NCI-H2196 treated with DMSO at 0.1 percent for 48 hours (cell line): ENCODE data around the gene COX19.
"Not testable (repeated sequence)": the region's sequence is repeated elsewhere in the genome, so short reads cannot be mapped to it uniquely, and the experiment has no call there.

Experiments used
- DNase-seq: peaks from one replicate; lab custom pipeline; 2025; ENCODE audit not compliant: unreplicated experiment; lab: John Stamatoyannopoulos, UW

Gene COX19

DNA sequence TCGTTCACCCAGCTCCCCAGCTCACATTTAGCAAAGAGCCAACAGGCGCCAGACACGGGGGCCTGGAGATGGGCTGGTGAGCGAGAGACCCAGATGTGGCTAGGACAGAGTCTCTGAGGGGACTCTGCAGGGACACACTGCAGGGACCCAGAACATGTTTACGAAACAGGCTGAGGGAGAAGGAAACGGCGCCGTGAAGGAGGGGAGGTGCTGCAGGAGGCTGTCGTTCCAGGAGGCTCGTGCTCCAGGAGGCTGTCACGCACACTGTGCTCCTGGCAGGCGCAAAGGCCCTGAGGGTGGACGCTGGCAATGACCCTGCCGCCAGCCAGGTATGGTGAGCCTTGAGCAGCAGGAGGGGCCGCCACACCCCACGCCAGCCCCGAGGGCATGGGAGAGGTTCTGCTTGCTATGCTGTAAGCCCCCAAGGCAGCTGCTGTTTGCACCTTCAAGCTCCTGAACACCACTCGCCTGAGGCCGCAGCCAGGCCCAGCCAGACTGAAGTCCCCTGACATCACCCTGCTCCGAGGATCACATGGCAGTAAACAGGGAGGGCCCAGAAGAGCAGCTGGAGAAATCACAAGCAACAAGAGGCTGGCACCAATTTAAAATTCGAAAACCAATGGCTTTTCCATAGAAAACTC is 48.2 kb downstream of the COX19 start:
- DNase-seq: no peak

DNA sequence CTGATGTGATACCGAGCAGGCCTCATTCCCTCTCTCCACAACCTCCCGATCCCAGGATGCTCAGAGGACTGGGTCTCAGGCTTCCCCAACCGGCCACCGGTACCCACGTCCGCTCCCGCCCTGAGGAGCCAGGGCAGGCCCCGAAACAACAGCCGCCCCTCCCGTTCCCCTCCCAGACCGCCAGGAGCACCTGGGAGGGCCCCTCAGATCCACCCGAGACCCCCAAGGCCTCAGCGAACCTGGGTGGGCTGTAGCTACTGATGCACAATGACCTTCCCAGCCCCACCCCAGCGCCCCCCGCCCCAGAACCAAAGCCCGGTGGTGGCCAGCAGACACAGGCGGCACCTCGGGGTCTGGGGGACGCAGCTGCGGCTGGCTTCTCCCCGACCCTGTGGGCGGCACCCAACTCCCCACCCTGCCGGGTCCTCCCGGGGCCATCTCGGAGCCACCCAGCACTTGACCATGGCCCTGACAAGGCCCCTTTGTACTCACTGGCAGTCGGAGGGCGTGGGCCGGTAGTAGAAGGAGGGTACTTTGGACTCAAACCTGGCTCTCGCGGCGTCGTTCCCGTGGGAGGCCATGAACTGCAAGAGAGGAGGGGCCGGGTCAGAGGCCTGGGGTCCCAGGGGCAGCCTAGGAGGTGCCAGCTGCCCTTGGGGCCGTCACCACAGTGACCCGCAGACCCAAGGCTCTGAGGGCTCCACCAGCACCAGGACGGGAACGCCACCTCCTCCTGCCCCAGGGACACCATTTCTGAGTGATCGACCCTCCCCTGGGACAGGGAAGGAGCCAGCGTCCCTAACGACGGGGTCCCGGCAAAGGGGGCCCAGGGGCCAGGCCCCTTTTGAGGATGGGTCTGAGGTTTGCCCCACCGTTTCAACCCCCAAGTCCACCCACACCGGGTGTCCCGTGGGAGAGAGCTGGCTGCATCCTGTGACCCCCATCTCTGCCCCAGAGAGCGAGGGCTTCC is 49.0 kb downstream of the COX19 start:
- no peak for DNase-seq

DNA sequence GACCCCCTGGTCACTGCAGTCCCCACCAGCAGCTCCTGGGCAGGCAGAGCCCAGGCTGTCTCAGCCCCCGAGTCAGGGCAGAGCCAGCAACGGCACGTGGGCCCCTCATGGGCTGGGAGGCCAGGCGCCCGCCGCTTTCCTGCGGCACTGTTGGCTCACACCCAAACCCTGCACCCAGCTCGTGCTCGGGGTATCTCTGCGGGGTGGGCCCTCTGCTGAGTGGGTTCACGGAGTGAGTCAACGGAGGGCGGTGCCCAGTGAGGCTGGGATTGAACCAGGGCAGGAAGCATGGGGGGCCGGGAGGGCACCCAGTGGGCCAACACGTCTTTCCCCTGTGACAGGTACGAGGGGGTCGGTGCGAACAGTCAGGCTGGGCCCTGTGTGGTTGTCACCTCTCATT is 49.7 kb downstream of the COX19 start:
- no peak for DNase-seq

DNA sequence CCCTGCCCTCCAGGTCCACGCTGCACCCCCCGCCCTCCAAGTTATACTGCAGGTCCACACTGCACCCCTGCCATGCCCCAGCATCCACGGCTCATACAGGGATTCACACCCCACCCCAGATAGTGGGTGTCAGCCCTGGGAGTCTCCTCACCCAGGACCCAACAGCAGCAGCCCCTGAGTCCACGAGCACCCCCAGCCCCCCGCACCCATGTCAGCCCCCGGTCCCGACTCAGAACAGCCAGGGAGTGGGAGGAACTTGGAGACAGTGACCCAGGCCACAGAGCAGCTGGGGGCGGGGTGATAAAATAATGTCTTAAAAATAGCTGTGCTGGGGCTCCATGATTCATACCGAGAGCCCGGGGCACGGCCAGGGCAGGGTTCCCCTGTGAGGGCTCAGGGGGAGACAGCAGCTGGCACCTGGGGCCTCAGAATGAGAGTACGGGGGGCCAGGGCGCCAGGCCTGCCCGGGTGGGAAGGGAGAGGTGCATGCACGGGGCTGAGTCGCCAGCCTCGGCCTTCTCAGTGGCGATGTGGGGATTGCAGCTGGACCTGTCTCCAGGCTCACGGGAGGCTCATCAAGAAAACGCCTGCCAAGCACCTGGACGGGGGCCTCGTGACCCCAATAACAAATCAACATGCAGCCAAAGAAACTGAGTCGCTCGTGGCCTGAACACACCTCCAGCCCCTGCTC is 50.7 kb downstream of the COX19 start:
- DNase-seq: no peak

DNA sequence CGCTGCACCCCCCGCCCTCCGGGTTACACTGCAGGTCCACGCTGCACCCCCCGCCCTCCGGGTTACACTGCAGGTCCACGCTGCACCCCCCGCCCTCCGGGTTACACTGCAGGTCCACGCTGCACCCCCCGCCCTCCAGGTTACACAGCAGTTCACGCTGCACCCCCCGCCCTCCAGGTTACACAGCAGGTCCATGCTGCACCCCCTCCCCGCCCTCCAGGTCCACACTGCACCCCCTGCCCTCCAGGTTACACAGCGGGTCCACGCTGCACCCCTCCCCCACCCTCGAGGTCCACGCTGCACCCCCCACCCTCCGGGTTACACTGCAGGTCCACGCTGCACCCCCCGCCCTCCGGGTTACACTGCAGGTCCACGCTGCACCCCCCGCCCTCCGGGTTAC is 51.3 kb downstream of the COX19 start:
- not testable (repeated sequence) for DNase-seq

DNA sequence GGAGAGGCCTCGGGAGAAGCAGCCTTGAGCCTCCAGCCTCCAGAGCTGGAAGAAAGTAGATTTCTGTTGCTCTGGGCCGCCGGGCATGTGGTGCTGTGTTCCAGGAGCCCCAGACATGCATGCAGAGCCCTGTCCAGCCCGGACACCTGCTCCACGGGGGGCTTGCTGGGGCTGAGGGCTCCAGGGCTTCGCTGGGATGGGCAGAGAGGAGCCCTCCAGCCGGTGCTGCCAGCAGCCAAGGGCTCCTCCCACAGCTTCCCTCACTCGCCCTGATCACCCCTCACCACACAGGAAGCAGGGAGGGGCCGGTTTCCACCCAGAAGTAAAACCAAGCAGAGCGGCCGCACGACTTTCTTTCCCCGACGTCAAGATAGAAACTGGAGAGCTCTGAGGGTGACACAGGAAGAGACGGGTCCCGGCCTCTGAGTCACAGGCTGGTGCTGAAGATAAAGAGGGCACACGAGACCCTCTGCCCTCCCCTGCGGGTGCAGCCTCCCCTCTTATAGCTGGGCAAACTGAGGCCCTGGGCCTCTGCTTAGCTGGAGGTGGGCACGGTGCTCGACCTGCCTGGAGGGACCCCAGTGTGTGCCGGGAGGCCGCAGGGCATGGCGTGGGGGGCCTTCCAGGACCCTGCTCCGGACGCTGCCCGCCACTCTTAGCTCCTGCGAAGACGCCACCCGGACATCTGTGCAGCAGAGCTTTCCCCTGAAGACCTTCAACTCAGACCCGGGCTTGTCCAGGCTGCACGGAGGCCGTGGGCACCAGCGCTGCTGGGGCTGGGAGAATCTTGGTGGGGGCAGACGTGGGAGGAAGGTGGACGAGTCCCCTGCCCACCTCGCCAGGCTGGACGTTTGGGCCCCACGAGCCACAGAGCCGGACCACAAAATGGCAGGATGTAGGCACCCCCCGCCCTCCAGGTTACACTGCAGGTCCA is 52.0 kb downstream of the COX19 start:
- DNase-seq: no peak

DNA sequence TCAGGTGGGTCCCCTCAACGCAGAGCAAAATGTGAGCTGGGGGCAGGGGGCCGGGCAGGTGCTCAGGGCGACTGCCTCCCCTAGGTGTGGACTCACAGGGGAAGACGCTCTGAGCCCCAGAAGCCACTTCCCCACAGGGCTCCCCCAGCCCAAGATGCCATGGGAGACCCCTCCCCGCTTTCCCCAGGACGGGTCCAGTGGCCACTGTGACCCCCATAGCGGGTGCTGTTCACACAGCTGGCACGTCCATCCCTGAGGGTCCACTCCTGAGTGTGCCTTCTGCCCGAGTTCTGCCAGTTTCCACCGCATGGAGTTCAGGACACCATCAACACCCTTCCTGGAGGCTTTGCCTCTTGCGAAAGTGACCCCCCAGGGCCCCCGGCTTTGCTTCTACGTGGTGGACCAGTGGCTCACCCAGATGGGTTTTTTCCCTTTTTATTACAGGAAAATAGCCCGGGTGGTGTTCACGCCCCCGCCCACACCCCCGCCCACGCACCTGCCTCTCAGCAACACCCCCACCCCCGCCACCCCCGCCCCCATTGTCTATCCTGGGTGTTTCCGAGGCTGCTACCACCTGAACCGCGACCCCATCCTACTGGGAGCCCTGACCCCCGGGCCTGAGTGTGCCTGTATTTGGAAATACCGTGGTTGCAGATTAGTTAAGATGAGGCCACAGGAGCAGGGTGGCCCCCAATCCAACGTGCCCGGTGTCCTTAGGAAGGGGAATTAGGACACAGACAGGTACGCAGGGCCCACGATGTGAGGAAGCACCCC is 52.8 kb downstream of the COX19 start:
- no peak for DNase-seq

DNA sequence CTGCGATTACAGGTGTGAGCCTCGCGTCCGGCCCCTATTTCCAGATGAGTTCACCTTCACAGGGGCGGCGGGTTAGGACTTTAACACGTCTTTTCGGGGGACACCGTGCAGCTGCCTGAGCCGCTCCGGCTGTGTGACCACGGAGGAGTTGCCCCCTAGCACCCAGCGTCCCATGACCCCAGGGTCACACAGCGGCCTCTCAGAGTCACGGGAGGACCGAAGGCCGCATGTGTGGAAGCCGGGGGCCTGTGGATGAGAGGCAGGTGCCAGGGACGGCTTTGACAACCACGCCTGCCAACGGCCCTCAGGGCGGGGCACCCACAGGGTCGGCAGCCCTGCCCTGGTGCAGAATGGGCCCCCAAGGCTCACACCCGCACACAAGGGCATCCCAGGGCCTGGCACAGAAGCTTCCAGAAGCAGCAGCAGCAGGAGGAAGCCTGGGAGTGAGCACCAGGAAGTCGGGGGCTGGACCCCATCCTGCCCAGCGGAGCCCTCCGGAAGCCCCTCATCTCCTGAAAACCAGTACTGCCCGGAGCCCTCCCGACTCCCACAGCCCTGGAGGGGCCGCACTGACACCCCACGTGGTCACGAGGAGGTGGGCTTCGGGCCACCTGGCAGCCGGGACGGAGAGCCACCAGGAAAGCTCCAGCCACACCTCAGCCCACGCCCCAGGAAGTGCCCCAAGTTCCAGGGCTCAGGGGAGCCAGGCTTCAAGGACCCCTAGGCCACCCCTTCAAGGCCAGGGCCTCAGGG is 53.6 kb downstream of the COX19 start:
- no peak for DNase-seq

DNA sequence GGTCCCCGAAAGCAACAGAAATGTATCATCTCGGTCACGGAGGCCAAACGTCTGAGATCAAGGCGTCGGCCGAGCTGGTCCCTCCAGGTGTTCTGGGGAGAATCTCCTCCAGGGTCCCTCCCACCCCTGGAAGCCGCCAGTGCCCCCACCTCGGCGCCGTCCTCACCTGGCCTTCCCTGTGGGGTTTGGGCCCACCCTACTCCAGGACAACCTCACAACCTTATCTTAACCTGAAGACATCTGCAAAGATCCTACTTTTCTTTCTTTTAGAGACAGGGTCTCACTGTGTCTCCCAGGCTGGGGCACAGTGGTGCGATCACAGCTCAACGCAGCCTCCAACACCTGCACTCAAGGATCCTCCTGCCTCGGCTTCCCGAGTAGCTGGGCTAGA is 54.3 kb downstream of the COX19 start:
- DNase-seq: no peak

DNA sequence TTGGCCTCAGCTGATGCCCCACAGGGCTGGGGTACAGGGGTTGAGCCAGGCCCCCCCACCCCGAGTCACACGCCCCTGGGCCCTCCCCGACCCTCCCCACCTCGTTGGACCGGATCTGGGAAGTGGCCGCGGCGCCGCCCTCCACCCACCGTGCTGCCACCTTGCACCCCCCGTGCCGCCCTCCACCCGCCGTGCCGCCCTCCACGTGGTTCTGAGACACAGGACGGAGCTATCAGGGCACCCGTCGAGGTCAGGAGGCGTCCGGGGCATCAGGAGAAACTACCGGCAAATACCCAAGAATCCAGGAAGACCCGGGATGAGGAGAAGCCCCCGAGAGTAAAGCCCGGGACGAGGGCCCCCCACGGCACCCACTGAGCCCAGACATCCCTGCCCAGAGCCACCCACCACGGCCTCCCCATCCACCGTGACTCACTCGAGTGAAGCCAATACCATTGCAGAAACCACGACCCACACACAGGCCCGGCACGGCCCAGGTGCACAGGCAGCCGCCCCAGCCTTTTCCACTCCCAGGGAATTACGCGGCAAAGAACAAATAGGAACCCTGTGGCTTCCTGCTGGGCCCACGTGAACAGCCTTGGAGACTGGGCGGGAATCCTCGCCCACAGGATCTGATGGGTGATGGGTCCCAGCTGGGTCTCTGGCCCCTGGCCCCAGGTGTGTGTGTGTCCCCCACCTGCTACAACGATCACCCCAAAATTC is 54.8 kb downstream of the COX19 start:
- DNase-seq: no peak

DNA sequence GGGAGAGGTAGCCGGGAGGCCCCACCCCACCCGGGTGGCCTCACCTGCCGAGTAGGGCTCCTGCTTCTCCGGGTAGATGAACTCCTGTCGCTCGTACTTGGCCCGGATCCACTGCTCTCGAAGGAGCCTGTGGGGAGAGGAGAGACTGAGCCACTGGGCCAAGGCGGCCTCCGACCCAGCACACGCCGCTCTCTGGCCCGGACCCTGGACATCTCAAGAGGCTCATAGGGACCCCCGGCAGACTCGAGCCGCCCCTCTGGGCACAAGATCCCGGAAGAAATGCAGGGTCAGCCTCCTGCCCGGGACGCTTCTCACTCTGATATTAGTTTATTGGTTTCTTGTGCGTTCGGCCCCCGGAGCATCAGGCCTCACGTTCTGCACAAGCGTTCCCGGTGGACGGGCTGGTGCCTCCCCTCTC is 55.4 kb downstream of the COX19 start:
- DNase-seq: no peak

DNA sequence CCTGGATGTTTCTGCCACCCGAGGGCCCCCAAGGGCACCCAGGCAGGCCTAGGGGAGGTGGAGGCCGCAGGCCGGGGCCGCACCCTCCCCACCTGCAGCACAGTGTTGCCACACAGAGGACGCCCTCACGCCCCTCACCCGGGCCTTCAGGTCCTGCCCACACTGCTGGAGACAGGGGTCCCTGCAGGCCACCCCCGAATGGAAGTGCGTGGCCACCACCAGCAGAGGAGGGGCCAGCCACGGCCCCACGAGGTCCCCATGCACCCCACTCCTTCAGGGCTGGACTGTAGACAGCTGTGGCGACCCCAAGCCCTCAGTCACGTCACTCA is 56.3 kb downstream of the COX19 start:
- no peak for DNase-seq

DNA sequence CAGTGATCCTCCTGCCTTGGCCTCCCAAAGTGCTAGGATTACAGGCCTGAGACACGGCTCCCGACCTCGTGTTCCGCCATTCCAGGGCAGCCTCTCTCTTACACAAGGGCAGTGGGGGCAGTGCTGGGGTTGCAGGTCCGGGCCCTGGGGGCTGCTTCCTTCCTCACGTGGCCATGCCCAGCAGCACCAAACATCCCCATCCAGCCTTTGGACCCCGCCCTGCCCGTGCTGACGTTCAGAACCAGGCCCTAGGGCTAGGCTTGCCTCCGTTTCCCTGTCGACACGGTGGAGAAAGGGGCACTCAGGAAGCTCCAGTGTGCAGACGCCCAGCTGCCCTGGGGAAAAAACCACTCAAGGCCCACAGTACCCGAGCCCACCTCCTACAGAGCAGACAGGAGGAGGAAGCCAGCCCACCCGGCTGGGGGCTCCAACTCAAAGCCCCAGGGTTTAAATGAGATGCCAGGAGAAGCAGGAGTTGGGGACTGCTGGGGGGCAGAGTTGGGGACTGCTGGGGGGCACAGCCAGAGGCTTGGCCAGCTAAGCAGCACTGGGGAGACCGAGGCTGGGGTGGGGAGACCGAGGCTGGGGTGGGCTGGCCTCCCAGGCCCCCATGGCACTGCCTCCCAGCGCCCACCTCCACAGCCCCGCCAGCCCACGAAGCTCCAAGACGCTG is 56.8 kb downstream of the COX19 start:
- DNase-seq: no peak

DNA sequence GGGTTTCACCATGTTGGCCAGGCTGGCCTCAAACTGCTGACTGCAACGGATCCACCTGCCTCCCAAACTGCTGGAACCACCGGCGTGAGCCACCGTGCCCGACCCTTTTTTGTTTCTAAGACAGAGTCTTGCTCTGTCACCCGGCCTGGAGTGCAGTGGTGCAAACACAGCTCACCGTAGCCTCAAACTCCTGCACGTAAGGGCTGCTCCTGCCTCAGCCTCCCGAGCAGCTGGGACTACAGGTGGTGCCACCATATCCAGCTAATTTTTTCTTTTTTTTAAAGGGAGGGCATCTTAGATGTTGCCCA is 57.3 kb downstream of the COX19 start:
- no peak for DNase-seq

DNA sequence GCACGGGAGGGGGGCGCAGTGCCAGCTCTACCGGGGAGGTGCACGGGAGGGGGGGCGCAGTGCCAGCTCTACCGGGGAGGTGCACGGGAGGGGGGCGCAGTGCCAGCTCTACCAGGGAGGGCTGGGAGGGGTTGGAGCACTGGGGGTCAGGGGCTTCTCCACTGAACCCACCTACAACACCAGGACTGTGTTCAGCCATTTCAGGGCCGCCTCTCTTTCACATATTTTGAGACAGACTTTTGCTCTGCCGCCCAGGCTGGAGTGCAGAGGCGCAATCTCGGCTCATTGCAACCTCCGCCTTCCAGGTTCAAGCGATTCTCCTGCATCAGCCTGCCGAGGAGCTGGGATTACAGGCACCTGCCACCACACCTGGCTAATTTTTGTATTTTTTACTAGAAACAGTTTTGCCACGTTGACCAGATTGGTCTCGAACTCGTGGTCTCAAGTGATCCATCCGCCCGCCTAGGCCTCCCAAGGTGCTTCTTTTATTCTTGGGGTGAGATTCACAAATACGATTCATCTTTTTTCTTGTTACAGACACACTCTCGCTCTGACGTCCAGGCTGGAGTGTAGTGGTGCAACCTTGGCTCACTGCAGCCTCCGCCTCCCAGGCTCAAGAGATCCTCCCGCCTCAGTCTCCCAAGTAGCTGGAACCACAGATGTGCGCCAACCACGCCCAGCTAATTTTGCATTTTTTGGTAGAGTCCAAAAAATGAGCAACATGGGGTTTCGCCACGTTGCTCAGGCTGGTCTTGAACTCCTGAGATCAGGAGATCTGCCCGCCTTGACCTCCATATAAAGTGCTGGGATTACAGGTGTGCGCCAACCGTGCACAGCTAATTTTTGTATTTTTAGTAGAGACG is 57.9 kb downstream of the COX19 start:
- no peak for DNase-seq

DNA sequence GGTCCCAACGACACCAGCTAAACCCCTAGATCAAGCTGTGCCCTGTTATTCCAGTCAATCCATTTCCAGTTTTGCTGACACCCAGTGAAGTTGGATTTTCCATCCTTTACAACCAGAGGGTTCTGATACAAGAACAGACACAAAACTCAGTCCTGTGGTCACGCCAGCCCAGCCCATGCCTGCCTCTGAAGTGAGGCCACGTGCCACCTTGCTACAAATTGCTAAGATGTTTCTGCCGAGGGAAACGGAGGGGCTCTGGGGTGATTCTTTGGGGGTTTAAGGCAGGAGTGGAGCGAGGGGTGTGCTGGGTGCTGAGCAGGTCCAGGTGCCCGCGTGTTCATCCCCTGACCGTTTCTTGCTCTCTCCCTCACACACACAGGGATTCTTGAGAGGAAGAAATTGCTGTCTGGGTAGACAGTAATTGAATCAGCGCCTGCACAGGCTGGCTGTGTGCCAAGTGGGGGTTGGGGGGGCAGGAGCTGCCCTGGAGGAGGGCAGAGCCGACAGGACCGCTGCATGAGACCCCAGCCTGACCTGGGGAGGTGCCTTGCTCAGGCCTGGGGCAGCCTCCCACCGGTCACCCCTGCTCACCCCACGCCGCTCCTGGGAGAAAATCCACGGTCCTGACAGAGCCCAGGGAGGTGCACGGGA is 58.9 kb downstream of the COX19 start:
- no peak for DNase-seq
